Upper lobe of left lung (tissue), 4 donors: ENCODE measurements around the gene KASH5.

Experiments
- CTCF ChIP-seq, 6 experiments: fragments of 450-650 bp in 4 of 6; fragments of 200-600 bp in 2 of 6; sonication (generic) in 2 of 6; IDR thresholded peaks; one replicate each; pipeline ENCODE4 v1.5.1; 2016 to 2019; ENCODE audit warnings: antibody characterized with exemption in 6 of 6
- POLR2A ChIP-seq, 4 donors: fragments of 450-650 bp; IDR thresholded peaks; one replicate each; pipeline ENCODE4 v1.5.1; 2016 to 2017; ENCODE audit warnings: antibody characterized with exemption in 4 of 4, mild to moderate bottlenecking in 2 of 4
- POLR2AphosphoS5 ChIP-seq, 2 donors: sonication (generic); formaldehyde crosslinking; IDR thresholded peaks; one replicate each; pipeline ENCODE4 v1.5.1; 2017; ENCODE audit warnings: antibody characterized with exemption in 2 of 2

- TF ChIP-seq CTCF (IDR thresholded peaks at IDR 0.05) (no peak), POLR2AphosphoS5 (IDR thresholded peaks at IDR 0.05) (no peak), POLR2A (IDR thresholded peaks at IDR 0.05) (no peak)
These were observed 39.3 kb downstream of the KASH5 start for GRCh38 chr19:49427339-49427738.
